WERI-Rb-1 (cell line): ENCODE data around the gene AKT1.

Source experiments
- DNase-seq: peaks from one replicate; pipeline ENCODE4 v3.0.0-alpha.2; 2020
- H3K27ac ChIP-seq: fragments of 250-450 bp; sonication (Bioruptor Pico); 2 replicates; pipeline ENCODE4 v1.5.1; 2020; ENCODE audit warnings: mild to moderate bottlenecking, moderate library complexity
- H3K27me3 ChIP-seq: fragments of 250-450 bp; sonication (Bioruptor Pico); 2 replicates; pipeline ENCODE4 v1.5.1; 2021; ENCODE audit warnings: mild to moderate bottlenecking, low read depth, moderate library complexity; ENCODE audit not compliant: insufficient read depth, severe bottlenecking
- H3K36me3 ChIP-seq: fragments of 250-450 bp; sonication (Bioruptor Pico); 2 replicates; pipeline ENCODE4 v1.5.1; 2020; ENCODE audit warnings: mild to moderate bottlenecking, moderate library complexity
- H3K4me3 ChIP-seq: 2 replicates; pipeline ENCODE4 v1.5.1; 2011; ENCODE audit warnings: low read depth, mild to moderate bottlenecking, control low read depth, low read length
- H3K9me3 ChIP-seq: fragments of 250-450 bp; sonication (Bioruptor Pico); 2 replicates; pipeline ENCODE4 v1.5.1; 2021; ENCODE audit warnings: mild to moderate bottlenecking, moderate library complexity; ENCODE audit not compliant: severe bottlenecking
- TF ChIP-seq, protein P1 (sequence below): IDR thresholded peaks from 2 replicates; pipeline ENCODE4 v1.5.1; 2011; ENCODE audit warnings: low read depth, mild to moderate bottlenecking, control low read depth, inconsistent platforms, low read length

AKT1 gene

GRCh38 chr14:104742586-104743455 lies 52.7 kb downstream of the AKT1 start:
- H3K27ac ChIP-seq = no peak overlapping the region
- no peak overlapping the region for H3K4me3 ChIP-seq

DNA sequence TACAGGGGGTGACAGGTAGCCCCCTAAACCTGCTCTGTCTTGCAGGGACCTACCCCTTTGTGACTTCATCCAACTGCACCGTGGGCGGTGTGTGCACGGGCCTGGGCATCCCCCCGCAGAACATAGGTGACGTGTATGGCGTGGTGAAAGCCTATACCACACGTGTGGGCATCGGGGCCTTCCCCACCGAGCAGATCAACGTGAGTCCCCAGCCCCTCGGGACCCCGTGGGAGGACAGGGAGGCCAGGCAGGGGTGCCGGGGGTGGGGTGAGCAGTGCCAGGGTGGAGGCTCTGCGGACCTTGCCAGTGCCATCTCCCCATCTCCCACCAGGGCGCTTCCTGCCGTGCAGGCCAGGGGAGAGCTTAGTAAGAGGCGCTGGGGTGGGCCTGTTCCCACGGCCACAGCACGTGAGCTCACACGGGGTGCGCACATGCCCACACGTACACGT lies 53.7 kb downstream of the AKT1 start:
- Histone ChIP-seq H3K9me3 (no peaks in the 10 kb centered on the region), H3K27me3 (no peaks in the 10 kb centered on the region), H3K36me3 (no peaks in the 10 kb centered on the region), H3K27ac (no peak overlapping the region), H3K4me3 (no peak overlapping the region)
- DNase-seq = no peak
- TF ChIP-seq, protein P1, sequence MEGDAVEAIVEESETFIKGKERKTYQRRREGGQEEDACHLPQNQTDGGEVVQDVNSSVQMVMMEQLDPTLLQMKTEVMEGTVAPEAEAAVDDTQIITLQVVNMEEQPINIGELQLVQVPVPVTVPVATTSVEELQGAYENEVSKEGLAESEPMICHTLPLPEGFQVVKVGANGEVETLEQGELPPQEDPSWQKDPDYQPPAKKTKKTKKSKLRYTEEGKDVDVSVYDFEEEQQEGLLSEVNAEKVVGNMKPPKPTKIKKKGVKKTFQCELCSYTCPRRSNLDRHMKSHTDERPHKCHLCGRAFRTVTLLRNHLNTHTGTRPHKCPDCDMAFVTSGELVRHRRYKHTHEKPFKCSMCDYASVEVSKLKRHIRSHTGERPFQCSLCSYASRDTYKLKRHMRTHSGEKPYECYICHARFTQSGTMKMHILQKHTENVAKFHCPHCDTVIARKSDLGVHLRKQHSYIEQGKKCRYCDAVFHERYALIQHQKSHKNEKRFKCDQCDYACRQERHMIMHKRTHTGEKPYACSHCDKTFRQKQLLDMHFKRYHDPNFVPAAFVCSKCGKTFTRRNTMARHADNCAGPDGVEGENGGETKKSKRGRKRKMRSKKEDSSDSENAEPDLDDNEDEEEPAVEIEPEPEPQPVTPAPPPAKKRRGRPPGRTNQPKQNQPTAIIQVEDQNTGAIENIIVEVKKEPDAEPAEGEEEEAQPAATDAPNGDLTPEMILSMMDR = no peak

More at GRCh38 chr14:104742586-104743455, 52.7 kb downstream of the AKT1 start:
- TF ChIP-seq, protein P1 = no peak
- H3K36me3 ChIP-seq = no peaks in the 10 kb centered on the region
- no peaks in the 10 kb centered on the region for H3K9me3 ChIP-seq
- no peaks in the 10 kb centered on the region for H3K27me3 ChIP-seq
- DNase-seq = no peak

DNA sequence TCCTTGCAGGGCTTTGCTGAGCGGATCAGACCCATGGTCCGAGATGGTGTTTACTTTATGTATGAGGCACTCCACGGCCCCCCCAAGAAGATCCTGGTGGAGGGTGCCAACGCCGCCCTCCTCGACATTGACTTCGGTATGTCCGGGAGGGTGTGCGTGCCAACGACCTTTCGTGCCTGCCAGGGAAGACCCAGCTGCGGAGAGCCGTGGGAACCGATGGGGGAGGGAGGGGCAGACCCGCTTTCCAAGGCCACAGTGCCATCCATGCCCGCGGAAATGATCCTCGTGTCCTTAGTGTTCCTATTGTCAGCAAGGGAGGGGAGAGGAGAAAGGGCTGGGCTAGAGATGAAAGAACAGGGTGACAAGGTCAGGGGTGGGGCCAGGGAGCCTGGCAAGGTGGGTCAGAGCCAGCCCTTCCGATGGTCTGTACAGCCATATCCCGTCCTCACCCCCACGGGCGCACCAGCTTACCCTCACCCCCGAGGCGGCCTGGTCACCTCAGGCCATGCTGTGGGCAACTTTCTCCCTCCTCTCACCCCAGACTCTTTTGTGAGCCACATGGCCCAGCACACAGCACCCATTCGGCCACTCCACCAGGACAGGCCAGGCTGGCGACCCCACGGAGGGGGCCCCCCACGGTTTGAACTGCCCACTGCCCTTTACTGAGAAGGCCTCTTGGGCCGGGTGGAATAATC lies 54.3 kb downstream of the AKT1 start:
- Histone ChIP-seq H3K27me3 (no peaks in the 10 kb centered on the region), H3K27ac (no peak overlapping the region), H3K9me3 (no peaks in the 10 kb centered on the region), H3K36me3 (no peaks in the 10 kb centered on the region), H3K4me3 (no peak overlapping the region)
- TF ChIP-seq, protein P1 = no peak
- DNase-seq = no peak

DNA sequence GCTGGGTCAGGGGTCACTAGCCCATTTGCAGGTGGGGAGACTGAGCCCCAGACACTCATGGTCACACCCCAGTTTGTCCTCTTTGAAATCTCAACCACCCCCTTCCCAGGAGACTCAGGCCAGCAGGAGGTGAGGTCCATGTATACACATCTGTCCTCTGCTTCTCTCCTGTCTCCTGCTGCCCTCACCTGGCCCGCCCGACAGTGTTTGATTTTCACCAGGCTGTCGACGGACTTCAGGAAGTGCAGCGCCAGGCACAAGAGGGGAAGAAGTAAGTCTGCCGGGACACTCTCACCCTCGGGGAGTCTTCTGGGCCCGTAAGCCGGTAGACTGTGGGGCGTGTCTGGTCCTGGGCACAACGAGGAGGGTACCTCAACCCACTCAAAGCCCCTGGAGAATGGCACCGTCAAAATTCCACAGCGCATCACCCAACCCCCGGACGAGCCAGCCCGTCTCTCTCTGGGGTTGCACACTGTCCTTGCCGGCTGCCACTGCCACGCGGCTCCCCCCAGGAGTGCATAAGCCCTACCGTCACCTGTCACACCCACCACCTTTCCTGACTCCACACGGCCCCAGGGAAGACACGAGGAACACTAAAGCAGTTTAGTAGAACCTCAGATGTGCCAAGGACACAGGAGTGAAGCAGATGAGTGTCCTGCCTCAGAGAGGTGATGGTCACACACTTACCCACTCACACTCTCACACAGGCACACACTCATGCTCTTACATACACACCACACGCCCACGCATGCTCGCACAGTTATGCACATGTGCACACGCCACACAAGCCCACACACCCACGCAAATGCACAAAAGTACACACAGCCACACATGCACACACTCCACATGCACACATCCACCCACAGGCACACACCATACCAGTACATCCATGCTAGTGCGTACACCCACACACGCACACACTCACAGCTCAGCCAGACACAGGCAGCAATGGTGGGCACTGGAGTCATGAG lies 55.7 kb downstream of the AKT1 start:
- Histone ChIP-seq H3K9me3 (no peaks in the 10 kb centered on the region), H3K27me3 (no peaks in the 10 kb centered on the region), H3K36me3 (no peaks in the 10 kb centered on the region), H3K4me3 (no peak overlapping the region), H3K27ac (no peak overlapping the region)
- DNase-seq = no peak
- TF ChIP-seq, protein P1 = no peak

DNA sequence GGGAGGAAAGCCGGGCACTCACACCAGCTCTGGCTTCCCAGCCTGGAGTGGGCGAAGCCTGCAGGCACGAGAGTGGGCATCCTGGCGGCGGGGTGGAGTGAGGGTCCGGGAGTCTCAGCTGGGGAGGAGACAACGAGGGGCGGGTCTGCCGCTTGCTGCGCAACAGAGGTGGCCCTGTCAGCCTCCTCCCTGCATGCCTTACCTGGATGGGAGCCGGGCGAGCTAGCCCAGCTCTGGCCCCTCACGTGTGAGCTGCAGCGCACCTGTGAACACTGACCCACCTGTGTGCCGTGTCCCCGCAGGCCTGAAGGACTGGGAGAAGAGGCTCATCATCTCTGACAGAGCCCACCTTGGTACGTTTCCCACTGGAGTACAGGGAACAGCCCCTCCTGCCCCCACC lies 56.5 kb downstream of the AKT1 start:
- Histone ChIP-seq H3K27me3 (no peaks in the 10 kb centered on the region), H3K4me3 (no peak overlapping the region), H3K9me3 (no peaks in the 10 kb centered on the region), H3K27ac (no peak overlapping the region), H3K36me3 (no peaks in the 10 kb centered on the region)
- TF ChIP-seq, protein P1 = no peak
- no peak for DNase-seq
